Femur (tissue), 1 donor: Measurements from ENCODE around the gene PLCB1.
A peak's percentile ranks its signal among the peaks of the same experiment; 100 is the strongest.
"Not testable (repeated sequence)": the region's sequence is repeated elsewhere in the genome, so short reads cannot be mapped to it uniquely, and the experiment has no call there.

Experiments
- DNase-seq: peaks from one replicate; pipeline ENCODE4 v3.0.0-alpha.2; 2017

The PLCB1 gene

GRCh38 chr20:8414586-8415274 is 282.7 kb downstream of the PLCB1 start:
- DNase-seq, result no peak

GRCh38 chr20:8421981-8422380 is 289.9 kb downstream of the PLCB1 start:
- no peak for DNase-seq

GRCh38 chr20:8423482-8423881 is 291.4 kb downstream of the PLCB1 start:
- DNase-seq, result no peak

GRCh38 chr20:8424010-8424409 is 291.9 kb downstream of the PLCB1 start:
- DNase-seq, result no peak

- DNase-seq, result no peak
Measured at GRCh38 chr20:8425016-8425415, 292.9 kb downstream of the PLCB1 start.

GRCh38 chr20:8425802-8426201 is 293.7 kb downstream of the PLCB1 start:
- no peak for DNase-seq

GRCh38 chr20:8427419-8428040 is 295.5 kb downstream of the PLCB1 start:
- no peak for DNase-seq

GRCh38 chr20:8428988-8429387 is 296.9 kb downstream of the PLCB1 start:
- no peak for DNase-seq

- DNase-seq, result peak; percentile 44
Measured at GRCh38 chr20:8431538-8432434, 299.7 kb downstream of the PLCB1 start.

- DNase-seq, result no peak
Measured at GRCh38 chr20:8432435-8433148, 300.5 kb downstream of the PLCB1 start.

- no peak for DNase-seq
Measured at GRCh38 chr20:8433291-8433690, 301.2 kb downstream of the PLCB1 start.

- DNase-seq, result no peak
Measured at GRCh38 chr20:8434326-8434876, 302.3 kb downstream of the PLCB1 start.

- no peak for DNase-seq
Measured at GRCh38 chr20:8435285-8436035, 303.4 kb downstream of the PLCB1 start.

- not testable (repeated sequence) for DNase-seq
Measured at GRCh38 chr20:8436938-8437337, 304.9 kb downstream of the PLCB1 start.

- no peak for DNase-seq
Measured at GRCh38 chr20:8438748-8439147, 306.7 kb downstream of the PLCB1 start.

- no peak for DNase-seq
Measured at GRCh38 chr20:8443464-8444072, 311.5 kb downstream of the PLCB1 start.

GRCh38 chr20:8447262-8448120 is 315.4 kb downstream of the PLCB1 start:
- no peak for DNase-seq

- DNase-seq, result no peak
Measured at GRCh38 chr20:8449123-8449522, 317.1 kb downstream of the PLCB1 start.

- DNase-seq, result no peak
Measured at GRCh38 chr20:8454137-8454712, 322.2 kb downstream of the PLCB1 start.

GRCh38 chr20:8456765-8457164 is 324.7 kb downstream of the PLCB1 start:
- no peak for DNase-seq
